Progenitor cell of endocrine pancreas (in vitro differentiated cells): ENCODE measurements around the gene C1orf21. TPM values are rescaled to one million over a fixed set of nuclear protein-coding genes. Genes with fewer than 3 reads are reported as not detected.

Source experiments
- DNase-seq: peaks from one replicate; pipeline ENCODE4 v3.0.0; 2021; ENCODE audit warnings: low spot score; ENCODE audit not compliant: unreplicated experiment
- H3K27ac Mint-ChIP-seq: 2 replicates; pipeline ENCODE4 v1.8.0; 2021; ENCODE audit warnings: mild to moderate bottlenecking, moderate library complexity, mixed read lengths
- H3K27me3 Mint-ChIP-seq: 2 replicates; pipeline ENCODE4 v1.8.0; 2021; ENCODE audit warnings: mixed read lengths
- H3K36me3 Mint-ChIP-seq: 2 replicates; pipeline ENCODE4 v1.8.0; 2022; ENCODE audit warnings: mixed read lengths; ENCODE audit not compliant: insufficient read depth
- H3K4me1 Mint-ChIP-seq: 2 replicates; pipeline ENCODE4 v1.8.0; 2021; ENCODE audit warnings: low read depth, mixed read lengths
- H3K4me3 Mint-ChIP-seq: 2 replicates; pipeline ENCODE4 v1.8.0; 2021; ENCODE audit warnings: low read depth, mild to moderate bottlenecking, moderate library complexity, mixed read lengths
- H3K9me3 Mint-ChIP-seq: 2 replicates; pipeline ENCODE4 v1.8.0; 2021; ENCODE audit warnings: low read depth, mixed read lengths
- total RNA-seq: library from RNA; stranded (reverse); gene quantifications from 2 replicates; pipeline ENCODE4 v1.2.1, GENCODE V29; 2021
- TF ChIP-seq, protein P1 (sequence below): fragments of 200-600 bp; sonication (generic); IDR thresholded peaks from one replicate; pipeline ENCODE4 v1.5.0; 2021; ENCODE audit warnings: antibody characterized with exemption, mild to moderate bottlenecking; ENCODE audit not compliant: unreplicated experiment

Gene C1orf21
- total RNA-seq, 1 donor from 2014 or later: 10.0 TPM

DNA sequence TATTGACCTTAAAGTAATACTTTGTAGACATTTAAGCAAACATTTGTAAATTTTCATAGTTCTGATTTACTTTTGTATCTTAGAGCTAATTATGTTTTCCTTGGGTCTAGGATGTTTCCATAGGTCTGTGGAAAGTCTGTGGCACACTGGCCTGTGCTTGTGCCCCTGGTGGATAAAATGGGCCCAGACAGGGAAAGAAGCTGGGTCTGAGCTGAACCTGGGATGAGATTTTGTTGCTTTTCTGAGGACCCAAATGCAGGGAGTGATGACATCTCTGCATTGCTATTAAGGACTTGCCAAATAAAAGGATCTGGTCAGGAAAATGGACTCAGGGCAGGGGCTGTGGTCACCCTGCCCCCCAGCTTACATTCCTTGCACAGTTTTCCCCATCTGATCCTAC lies 41.8 kb downstream of the C1orf21 start:
- no peak for DNase-seq
- Mint-ChIP-seq H3K36me3 (no peaks in the 10 kb centered on the region), H3K27ac (no peak overlapping the region), H3K9me3 (peaks cover 6% of the 10 kb centered on the region), H3K27me3 (peaks cover 4% of the 10 kb centered on the region), H3K4me1 (peaks cover under 1% of the 10 kb centered on the region), H3K4me3 (no peak overlapping the region)
- TF ChIP-seq, protein P1, sequence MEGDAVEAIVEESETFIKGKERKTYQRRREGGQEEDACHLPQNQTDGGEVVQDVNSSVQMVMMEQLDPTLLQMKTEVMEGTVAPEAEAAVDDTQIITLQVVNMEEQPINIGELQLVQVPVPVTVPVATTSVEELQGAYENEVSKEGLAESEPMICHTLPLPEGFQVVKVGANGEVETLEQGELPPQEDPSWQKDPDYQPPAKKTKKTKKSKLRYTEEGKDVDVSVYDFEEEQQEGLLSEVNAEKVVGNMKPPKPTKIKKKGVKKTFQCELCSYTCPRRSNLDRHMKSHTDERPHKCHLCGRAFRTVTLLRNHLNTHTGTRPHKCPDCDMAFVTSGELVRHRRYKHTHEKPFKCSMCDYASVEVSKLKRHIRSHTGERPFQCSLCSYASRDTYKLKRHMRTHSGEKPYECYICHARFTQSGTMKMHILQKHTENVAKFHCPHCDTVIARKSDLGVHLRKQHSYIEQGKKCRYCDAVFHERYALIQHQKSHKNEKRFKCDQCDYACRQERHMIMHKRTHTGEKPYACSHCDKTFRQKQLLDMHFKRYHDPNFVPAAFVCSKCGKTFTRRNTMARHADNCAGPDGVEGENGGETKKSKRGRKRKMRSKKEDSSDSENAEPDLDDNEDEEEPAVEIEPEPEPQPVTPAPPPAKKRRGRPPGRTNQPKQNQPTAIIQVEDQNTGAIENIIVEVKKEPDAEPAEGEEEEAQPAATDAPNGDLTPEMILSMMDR: no peak

DNA sequence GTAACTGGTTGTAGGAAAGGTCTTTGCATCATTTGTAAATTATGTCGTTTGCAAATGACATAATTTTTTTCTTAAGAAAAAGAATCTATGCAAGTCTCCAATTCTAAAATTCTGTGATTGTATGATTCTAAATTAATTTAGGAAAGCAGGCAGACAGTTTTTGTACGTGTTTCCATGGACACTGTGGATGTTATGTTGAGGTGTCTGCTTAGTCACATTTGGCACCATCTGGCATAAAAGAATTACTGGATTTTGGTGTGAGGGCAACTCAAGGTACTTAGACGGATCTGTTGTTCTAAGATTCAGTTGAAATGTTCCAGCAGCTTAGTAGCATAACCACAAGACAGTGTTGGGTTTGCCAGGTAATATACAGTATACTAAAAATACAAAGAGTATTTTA lies 42.5 kb downstream of the C1orf21 start:
- TF ChIP-seq, protein P1: no peak
- no peak for DNase-seq
- no peaks in the 10 kb centered on the region for H3K36me3 Mint-ChIP-seq
- H3K4me1 Mint-ChIP-seq: peaks cover 4% of the 10 kb centered on the region
- H3K27me3 Mint-ChIP-seq: peaks cover 4% of the 10 kb centered on the region
- H3K27ac Mint-ChIP-seq: no peak overlapping the region
- no peak overlapping the region for H3K4me3 Mint-ChIP-seq
- H3K9me3 Mint-ChIP-seq: peaks cover 6% of the 10 kb centered on the region

DNA sequence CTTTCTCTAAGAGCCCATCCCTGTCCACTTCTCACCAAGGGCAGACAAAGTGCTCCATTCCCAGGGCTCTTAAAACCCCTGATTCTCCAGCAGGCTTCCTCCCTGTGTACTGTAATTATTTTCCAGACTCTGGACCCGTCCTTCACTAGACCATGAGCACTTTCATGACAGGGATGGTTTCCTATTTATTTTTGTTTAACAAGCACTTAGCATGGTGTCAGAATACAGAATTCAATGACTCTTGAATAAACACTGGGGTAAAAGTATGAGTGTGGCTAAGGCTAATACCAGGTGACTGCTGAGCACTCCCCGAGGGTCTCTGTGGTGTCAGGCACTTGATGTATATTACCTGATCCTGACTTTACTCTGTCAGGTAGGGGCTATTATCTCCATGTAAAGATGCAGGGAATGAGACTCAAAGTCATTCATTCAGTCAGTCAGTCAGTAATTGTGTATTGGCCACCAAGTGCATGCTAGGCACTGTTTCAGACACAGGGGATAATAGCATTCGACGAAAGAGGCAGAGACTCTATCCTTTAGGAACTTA lies 47.2 kb downstream of the C1orf21 start:
- H3K36me3 Mint-ChIP-seq: no peaks in the 10 kb centered on the region
- TF ChIP-seq, protein P1: no peak
- H3K4me3 Mint-ChIP-seq: no peak overlapping the region
- no peak for DNase-seq
- H3K27ac Mint-ChIP-seq: no peak overlapping the region
- no peaks in the 10 kb centered on the region for H3K27me3 Mint-ChIP-seq
- H3K9me3 Mint-ChIP-seq: peaks cover 6% of the 10 kb centered on the region
- peaks cover 4% of the 10 kb centered on the region for H3K4me1 Mint-ChIP-seq

DNA sequence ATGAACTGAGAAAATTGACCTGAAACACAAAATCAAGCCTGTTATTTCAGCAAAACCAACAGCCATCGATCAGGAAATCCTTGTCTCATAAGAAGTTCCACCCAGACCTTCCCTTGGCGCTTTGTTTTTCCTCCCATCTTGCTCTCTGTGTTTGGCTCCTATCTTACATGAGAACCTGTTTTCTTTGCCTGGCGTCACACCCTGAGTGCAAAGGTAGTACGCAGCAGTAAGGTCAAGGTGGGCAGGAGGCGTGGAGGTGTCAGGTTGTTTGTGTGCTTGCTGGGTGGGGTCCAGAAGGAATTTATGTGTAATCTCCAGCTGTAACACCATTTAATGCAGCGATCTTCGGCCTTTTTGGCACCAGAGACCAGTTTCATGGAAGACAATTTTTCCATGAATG lies 50.5 kb downstream of the C1orf21 start:
- peaks cover 3% of the 10 kb centered on the region for H3K9me3 Mint-ChIP-seq

DNA sequence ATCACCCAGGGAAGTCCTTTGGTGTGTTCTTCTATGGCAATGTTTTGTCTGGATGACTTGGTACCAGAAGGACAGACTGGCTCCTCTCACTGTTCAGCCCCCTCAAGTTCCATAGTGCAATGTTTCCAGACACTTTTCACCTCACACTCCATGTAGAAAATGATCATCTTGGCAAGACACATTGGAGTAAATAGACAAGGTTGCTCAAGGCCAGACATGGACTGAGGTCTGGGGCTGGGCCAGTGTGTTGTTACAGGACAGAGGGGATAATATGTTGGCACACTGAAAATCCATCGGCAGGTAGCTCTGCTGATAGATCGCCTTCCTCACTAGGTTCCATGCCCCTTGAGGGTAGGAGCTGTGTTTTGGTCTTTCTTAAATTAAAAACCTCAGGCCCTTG lies 51.5 kb downstream of the C1orf21 start:
- peaks cover 3% of the 10 kb centered on the region for H3K9me3 Mint-ChIP-seq
- no peaks in the 10 kb centered on the region for H3K27me3 Mint-ChIP-seq
- TF ChIP-seq, protein P1: no peak
- peaks cover 4% of the 10 kb centered on the region for H3K4me1 Mint-ChIP-seq
- no peak for DNase-seq
- H3K36me3 Mint-ChIP-seq: no peaks in the 10 kb centered on the region
- H3K4me3 Mint-ChIP-seq: no peak overlapping the region
- H3K27ac Mint-ChIP-seq: no peak overlapping the region

More for the DNA sequence above, 50.5 kb downstream of the C1orf21 start:
- H3K4me1 Mint-ChIP-seq: peaks cover 4% of the 10 kb centered on the region
- no peak for DNase-seq
- no peak overlapping the region for H3K27ac Mint-ChIP-seq
- TF ChIP-seq, protein P1: no peak
- no peaks in the 10 kb centered on the region for H3K36me3 Mint-ChIP-seq
- H3K27me3 Mint-ChIP-seq: no peaks in the 10 kb centered on the region
- no peak overlapping the region for H3K4me3 Mint-ChIP-seq
